Skeletal muscle satellite cell (primary cell): ENCODE results near the gene PRDM9.
"Not testable (repeated sequence)": the region's sequence is repeated elsewhere in the genome, so short reads cannot be mapped to it uniquely, and the experiment has no call there.

ENCODE experiments used
- H3K27me3 ChIP-seq: 2 replicates; pipeline ENCODE4 v1.7.0; 2013; ENCODE audit warnings: low read length; ENCODE audit not compliant: control insufficient read depth, insufficient read depth
- H3K36me3 ChIP-seq: 2 replicates; pipeline ENCODE4 v1.7.0; 2013; ENCODE audit warnings: mild to moderate bottlenecking, control low read depth, low read length; ENCODE audit not compliant: insufficient read depth
- H3K4me1 ChIP-seq: 2 replicates; pipeline ENCODE4 v1.7.0; 2013; ENCODE audit warnings: low read length; ENCODE audit not compliant: control insufficient read depth, insufficient read depth
- H3K4me2 ChIP-seq: 2 replicates; pipeline ENCODE4 v1.7.0; 2013; ENCODE audit warnings: mild to moderate bottlenecking, low read length
- H3K4me3 ChIP-seq: 2 replicates; pipeline ENCODE4 v1.7.0; 2013; ENCODE audit warnings: low read length
- H3K9ac ChIP-seq: 2 replicates; pipeline ENCODE4 v1.7.0; 2013; ENCODE audit warnings: mild to moderate bottlenecking, low read depth, low read length, moderate library complexity
- H3K9me3 ChIP-seq: replicated peaks from 2 replicates; pipeline ENCODE4 v1.7.0; 2013; ENCODE audit warnings: mild to moderate bottlenecking, control low read depth, low read length

Gene PRDM9

GRCh38 chr5:23486227-23486626 lies 21.2 kb upstream of the PRDM9 start:
- not testable (repeated sequence) for H3K36me3 ChIP-seq, H3K4me3 ChIP-seq, H3K4me1 ChIP-seq, H3K4me2 ChIP-seq, H3K27me3 ChIP-seq, H3K9ac ChIP-seq, H3K9me3 ChIP-seq

DNA sequence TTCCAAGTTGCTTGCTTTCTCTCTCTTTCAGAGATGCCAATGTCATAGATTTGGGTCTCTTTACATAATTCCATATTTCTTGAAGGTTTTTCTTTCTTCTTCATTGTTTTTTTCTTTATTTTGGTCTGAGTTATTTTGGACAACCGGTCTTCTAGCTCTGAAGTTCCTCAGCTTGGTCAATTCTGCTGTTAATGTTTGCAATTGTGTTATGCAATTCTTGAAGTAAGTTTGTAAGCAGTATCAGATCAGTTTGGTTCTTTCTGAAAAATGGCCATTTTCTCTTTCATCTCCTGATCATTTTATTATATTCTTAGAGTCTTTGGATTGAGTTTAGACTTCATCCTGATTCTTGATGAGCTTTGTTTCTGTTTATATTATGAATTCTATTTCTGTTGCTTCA lies 16.4 kb upstream of the PRDM9 start:
- Histone ChIP-seq H3K4me3 (no peak overlapping the region), H3K4me1 (no peaks in the 10 kb centered on the region), H3K4me2 (no peak overlapping the region), H3K9ac (no peak overlapping the region), H3K9me3 (peaks cover under 1% of the 10 kb centered on the region), H3K27me3 (no peaks in the 10 kb centered on the region), H3K36me3 (no peaks in the 10 kb centered on the region)

DNA sequence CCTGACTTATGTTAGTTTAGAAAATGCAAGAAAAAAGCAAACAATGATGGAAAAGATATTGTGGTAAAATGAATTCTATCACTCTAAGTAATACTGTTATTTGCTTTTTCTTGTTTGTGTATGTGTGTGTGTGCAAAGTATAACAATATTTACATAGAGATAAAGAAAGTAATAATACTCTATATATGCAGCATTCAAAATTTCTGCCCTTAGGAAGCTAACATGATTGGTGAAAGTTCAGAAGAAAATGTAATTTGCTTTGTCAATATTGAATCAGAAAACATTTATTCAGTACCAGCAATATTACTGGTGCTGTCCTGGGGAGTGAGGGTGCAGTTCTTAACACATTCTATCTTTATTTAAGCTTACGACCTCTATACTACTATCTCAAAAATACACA lies 12.9 kb upstream of the PRDM9 start:
- Histone ChIP-seq H3K9me3 (no peaks in the 10 kb centered on the region), H3K27me3 (no peaks in the 10 kb centered on the region), H3K9ac (no peak overlapping the region), H3K36me3 (no peaks in the 10 kb centered on the region), H3K4me2 (no peak overlapping the region), H3K4me1 (no peaks in the 10 kb centered on the region), H3K4me3 (no peak overlapping the region)

GRCh38 chr5:23496576-23496975 lies 10.8 kb upstream of the PRDM9 start:
- no peak overlapping the region for H3K9ac ChIP-seq
- H3K27me3 ChIP-seq, result no peaks in the 10 kb centered on the region
- H3K4me3 ChIP-seq, result no peak overlapping the region
- no peaks in the 10 kb centered on the region for H3K4me1 ChIP-seq
- no peaks in the 10 kb centered on the region for H3K36me3 ChIP-seq
- H3K4me2 ChIP-seq, result no peak overlapping the region
- H3K9me3 ChIP-seq, result no peaks in the 10 kb centered on the region

GRCh38 chr5:23506329-23507236 lies 826 bp upstream of the PRDM9 start:
- Histone ChIP-seq H3K4me2 (no peak overlapping the region), H3K4me3 (no peak overlapping the region), H3K9me3 (no peaks in the 10 kb centered on the region), H3K9ac (no peak overlapping the region), H3K36me3 (no peaks in the 10 kb centered on the region), H3K4me1 (no peaks in the 10 kb centered on the region), H3K27me3 (no peaks in the 10 kb centered on the region)

DNA sequence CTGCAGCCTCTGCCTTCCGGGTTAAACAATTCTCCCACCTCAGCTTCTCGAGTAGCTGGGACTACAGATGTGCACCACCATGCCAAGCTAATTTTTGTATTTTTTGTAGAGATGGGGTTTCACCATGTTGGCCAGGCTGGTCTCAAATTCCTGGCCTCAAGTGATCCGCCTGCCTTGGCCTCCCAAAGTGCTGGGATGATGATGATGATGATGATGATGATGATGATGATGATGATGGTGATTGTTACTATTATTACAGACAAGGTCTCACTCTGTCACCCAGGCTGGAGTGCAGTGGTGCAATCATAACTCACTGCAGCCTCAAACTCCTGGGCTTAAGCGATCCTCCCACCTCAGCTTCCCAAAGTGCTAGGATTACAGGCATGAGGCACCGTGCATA lies 3.0 kb downstream of the PRDM9 start:
- H3K9me3 ChIP-seq, H3K27me3 ChIP-seq, H3K4me2 ChIP-seq, H3K36me3 ChIP-seq, H3K4me1 ChIP-seq, H3K9ac ChIP-seq, H3K4me3 ChIP-seq: not testable (repeated sequence)

- no peak overlapping the region for H3K9ac ChIP-seq
- no peaks in the 10 kb centered on the region for H3K9me3 ChIP-seq
- no peaks in the 10 kb centered on the region for H3K36me3 ChIP-seq
- no peak overlapping the region for H3K4me2 ChIP-seq
- no peak overlapping the region for H3K4me3 ChIP-seq
- no peaks in the 10 kb centered on the region for H3K4me1 ChIP-seq
- no peaks in the 10 kb centered on the region for H3K27me3 ChIP-seq
Measured at GRCh38 chr5:23522553-23522952, 15.1 kb downstream of the PRDM9 start.

DNA sequence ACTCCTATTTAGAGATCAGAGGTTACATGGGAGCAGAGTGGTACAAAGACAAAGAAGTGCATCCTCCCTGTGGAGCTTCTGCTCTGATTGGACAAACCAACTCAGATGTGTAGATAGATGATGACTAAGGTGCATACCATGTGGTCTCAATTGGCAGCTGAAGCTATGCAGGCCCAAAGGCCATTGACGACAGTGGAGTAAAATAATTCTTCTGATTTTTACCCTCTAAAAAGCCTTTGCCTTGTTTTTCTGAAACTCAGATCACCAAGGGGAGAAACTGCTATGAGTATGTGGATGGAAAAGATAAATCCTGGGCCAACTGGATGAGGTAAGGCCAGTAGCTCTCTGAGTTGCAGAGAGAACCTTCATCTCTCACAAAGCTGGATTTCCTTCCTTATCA lies 15.6 kb downstream of the PRDM9 start:
- no peaks in the 10 kb centered on the region for H3K9me3 ChIP-seq
- no peak overlapping the region for H3K4me3 ChIP-seq

GRCh38 chr5:23523998-23524397 lies 16.6 kb downstream of the PRDM9 start:
- H3K4me1 ChIP-seq, result no peaks in the 10 kb centered on the region
- no peak overlapping the region for H3K9ac ChIP-seq
- H3K9me3 ChIP-seq, result no peaks in the 10 kb centered on the region
- H3K36me3 ChIP-seq, result no peaks in the 10 kb centered on the region
- H3K4me3 ChIP-seq, result no peak overlapping the region
- H3K4me2 ChIP-seq, result no peak overlapping the region
- H3K27me3 ChIP-seq, result no peaks in the 10 kb centered on the region

More for the DNA sequence above, 15.6 kb downstream of the PRDM9 start:
- Histone ChIP-seq H3K9ac (no peak overlapping the region), H3K36me3 (no peaks in the 10 kb centered on the region), H3K27me3 (no peaks in the 10 kb centered on the region), H3K4me1 (no peaks in the 10 kb centered on the region), H3K4me2 (no peak overlapping the region)

- H3K4me2 ChIP-seq, result no peak overlapping the region
- peaks cover 2% of the 10 kb centered on the region for H3K9me3 ChIP-seq
- H3K4me1 ChIP-seq, result no peaks in the 10 kb centered on the region
- no peak overlapping the region for H3K4me3 ChIP-seq
- no peak overlapping the region for H3K9ac ChIP-seq
- H3K36me3 ChIP-seq, result no peaks in the 10 kb centered on the region
- H3K27me3 ChIP-seq, result no peaks in the 10 kb centered on the region
Measured at GRCh38 chr5:23525751-23526150, 18.3 kb downstream of the PRDM9 start.

GRCh38 chr5:23526616-23527015 lies 19.2 kb downstream of the PRDM9 start:
- not testable (repeated sequence) for H3K9me3 ChIP-seq, H3K9ac ChIP-seq, H3K4me2 ChIP-seq, H3K27me3 ChIP-seq, H3K4me3 ChIP-seq, H3K4me1 ChIP-seq, H3K36me3 ChIP-seq

DNA sequence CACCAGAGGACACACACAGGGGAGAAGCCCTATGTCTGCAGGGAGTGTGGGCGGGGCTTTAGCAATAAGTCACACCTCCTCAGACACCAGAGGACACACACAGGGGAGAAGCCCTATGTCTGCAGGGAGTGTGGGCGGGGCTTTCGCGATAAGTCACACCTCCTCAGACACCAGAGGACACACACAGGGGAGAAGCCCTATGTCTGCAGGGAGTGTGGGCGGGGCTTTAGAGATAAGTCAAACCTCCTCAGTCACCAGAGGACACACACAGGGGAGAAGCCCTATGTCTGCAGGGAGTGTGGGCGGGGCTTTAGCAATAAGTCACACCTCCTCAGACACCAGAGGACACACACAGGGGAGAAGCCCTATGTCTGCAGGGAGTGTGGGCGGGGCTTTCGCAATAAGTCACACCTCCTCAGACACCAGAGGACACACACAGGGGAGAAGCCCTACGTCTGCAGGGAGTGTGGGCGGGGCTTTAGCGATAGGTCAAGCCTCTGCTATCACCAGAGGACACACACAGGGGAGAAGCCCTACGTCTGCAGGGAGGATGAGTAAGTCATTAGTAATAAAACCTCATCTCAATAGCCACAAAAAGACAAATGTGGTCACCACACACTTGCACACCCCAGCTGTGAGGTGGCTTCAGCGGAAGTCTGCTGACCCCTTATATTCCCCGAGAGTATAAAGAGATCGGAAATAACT lies 20.0 kb downstream of the PRDM9 start:
- H3K36me3 ChIP-seq, H3K4me2 ChIP-seq, H3K9me3 ChIP-seq, H3K4me1 ChIP-seq, H3K4me3 ChIP-seq, H3K9ac ChIP-seq, H3K27me3 ChIP-seq: not testable (repeated sequence)
